NCI-H226 (cell line): ENCODE measurements around the gene SPNS2.

ENCODE experiments used
- DNase-seq: peaks from one replicate; pipeline ENCODE4 v3.0.0-alpha.2; 2015

SPNS2 gene

DNA sequence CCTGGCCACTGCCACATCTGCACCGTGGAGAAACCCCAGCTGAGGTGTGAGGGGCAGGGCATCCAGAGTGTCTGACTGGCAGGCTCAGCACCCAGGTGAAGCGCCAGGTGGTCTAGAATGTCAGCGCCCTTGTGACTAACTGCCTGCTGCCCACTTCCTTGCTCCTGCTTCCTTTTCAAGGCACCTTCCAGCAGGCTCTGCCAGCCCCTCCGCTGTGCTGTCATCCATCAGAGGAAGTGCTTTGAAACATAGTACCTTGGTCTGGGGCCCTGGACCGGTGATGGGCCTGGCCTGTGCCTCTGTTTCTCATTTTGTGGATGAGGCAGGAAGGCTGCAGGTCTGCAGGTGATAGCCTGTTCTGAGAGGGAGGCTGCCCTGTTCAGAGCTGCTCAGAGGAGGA lies 5.5 kb downstream of the SPNS2 start:
- no peak for DNase-seq

GRCh38 chr17:4505187-4505586 lies 6.5 kb downstream of the SPNS2 start:
- no peak for DNase-seq

GRCh38 chr17:4506175-4506813 lies 7.6 kb downstream of the SPNS2 start:
- DNase-seq, result no peak

- no peak for DNase-seq
These were observed 8.2 kb downstream of the SPNS2 start for GRCh38 chr17:4506892-4507291.

DNA sequence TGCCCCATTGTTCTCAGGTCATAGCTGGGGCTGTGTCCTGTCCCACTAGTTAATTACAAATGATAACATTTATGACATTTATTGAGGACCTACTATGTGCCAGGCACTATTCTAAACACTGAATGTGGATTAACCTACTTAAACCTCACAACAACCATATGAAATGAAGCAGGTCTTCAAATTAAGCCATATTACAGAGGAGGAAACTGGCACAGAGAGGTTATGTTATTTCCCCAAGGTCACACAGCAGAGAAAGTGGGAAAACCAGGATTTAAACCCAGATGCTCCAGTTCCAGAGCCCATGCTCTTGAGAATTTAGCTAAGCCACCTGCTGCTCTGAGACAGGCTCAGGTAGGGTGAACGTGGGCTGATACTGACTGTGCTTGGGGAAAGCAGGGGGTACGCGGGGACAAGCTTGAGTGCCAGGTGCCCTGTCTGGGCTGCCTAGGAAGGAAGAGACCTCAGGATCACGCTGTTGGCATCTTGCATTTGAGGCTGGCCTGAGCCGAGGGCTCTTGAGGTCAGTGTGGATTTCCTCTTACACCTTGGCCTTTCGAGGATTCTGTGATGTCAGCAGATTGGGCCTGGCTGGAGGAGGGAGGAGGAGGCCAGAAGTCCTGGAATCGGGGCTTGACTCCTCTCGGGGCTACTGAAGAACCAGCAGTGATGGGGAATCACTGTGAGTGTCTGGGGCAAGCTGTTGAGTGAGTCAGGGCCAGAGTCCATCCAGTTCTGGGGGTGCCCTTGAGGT lies 8.9 kb downstream of the SPNS2 start:
- no peak for DNase-seq

GRCh38 chr17:4508207-4508606 lies 9.5 kb downstream of the SPNS2 start:
- DNase-seq, result no peak

- DNase-seq, result no peak
These were observed 10.7 kb downstream of the SPNS2 start for GRCh38 chr17:4509401-4509800.

DNA sequence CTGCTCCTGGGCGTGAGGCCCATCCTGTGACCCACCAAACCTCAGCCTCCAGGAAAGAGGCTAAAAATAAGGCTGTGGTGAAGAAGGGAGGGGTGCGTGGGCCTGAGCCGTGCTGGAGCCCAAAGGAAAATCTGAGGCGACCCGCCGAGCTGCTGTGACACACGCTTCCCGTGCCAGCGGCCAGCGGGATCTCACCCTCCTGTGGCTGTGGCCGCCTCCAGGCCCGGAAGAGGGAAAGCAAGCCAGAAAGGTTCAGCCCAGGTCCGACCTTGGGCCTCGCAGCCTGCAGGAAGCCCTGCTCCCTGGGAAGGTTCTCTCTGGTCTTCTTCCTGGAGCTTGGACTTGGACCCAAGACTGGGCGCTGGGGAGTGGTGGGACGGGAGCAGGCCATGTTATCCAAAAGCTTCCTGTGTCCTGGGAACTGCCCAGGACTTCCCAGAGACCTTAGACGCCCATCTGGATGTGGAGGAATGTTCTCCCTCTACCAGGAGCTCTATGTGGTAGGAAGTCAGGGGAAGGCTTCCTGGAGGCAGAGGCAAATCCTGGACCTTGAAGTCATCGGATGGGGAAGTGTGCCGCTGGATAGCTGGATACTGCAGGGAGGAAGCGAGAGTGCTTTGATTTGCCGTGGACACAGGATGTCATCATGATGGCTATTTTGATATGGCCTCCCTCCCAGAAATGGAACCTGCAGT lies 11.4 kb downstream of the SPNS2 start:
- no peak for DNase-seq

- DNase-seq, result no peak
These were observed 11.9 kb downstream of the SPNS2 start for GRCh38 chr17:4510618-4510941.

DNA sequence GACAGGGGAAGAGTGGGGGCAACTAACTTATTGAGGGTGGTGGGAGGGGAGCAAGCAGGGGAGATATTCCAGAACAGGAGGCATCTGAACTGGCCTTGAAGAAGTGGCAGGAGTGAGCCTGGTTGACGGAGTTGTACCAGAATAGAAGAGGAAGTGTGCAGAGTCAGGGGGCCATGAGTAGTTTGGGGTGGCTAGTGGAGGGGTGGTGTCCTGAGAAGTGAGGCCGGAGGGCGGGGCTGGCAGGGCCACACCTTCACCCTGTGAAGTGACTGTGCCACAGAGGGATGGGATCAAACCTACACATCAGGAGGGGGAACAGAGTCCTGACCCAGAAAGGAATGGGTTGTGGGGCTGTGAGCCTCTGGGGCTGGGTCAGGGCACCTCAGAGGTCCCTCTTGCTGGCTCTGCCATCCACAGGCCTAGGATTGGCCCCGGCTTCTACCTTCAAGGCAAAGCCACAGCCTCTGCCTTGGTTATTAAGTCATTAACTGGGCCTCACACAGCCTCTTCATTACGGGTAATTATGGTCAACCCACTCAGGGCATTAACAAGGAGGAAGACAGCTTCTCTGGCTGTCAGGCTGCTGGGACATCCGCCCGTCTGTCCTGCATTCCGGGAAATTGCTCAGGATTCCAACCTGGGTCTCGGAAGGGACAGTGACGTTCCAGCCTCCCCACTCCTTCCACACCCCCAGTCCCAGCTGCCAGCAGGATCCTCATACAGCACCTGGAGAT lies 12.7 kb downstream of the SPNS2 start:
- DNase-seq, result no peak

DNA sequence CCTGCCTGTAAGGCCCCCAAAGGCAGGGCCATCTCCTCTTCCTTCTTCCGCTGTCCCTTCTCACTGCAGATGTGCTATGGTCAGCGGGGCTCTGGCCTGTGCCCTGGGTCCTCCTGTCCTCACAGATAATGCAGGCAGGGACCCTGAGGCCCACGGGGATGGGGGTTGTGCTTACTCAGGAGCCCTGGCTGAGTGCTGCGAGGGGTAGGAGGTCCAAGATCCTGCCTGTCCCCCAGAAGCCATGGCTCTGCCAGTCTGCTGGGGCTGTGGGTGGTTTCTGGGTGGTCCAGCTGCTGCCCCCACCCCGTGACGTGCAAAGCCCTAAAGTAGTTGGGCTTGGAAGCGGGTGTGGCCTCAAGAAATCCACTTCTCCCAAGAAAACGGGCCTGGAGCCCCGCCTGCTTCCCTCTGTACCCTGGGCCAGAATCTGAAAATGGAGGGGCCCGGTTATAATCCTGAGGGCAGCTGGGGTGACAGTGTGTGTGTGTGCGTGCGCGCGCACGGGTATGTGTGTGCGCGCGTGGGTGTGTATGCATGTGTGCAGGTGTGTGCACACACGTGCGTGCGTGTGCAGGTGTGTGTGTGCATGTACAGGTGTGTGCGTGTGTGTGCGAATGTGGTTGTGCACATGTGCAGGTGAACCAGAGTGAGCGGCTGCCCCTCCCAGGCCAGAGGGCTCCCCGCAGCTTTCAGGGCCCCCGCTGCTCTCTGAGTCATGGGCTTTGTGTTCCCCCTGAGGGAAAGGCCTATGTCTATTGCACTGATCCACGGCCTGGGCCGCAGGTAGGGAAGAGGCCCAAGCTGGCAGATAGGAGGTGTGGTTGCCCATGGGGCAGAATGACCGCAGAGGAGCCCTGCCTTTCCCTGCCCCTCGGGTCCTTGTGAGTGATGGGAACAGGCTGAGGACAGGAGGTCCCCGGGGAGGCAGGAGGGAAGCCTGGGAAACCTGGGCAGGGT lies 13.8 kb downstream of the SPNS2 start:
- no peak for DNase-seq

DNA sequence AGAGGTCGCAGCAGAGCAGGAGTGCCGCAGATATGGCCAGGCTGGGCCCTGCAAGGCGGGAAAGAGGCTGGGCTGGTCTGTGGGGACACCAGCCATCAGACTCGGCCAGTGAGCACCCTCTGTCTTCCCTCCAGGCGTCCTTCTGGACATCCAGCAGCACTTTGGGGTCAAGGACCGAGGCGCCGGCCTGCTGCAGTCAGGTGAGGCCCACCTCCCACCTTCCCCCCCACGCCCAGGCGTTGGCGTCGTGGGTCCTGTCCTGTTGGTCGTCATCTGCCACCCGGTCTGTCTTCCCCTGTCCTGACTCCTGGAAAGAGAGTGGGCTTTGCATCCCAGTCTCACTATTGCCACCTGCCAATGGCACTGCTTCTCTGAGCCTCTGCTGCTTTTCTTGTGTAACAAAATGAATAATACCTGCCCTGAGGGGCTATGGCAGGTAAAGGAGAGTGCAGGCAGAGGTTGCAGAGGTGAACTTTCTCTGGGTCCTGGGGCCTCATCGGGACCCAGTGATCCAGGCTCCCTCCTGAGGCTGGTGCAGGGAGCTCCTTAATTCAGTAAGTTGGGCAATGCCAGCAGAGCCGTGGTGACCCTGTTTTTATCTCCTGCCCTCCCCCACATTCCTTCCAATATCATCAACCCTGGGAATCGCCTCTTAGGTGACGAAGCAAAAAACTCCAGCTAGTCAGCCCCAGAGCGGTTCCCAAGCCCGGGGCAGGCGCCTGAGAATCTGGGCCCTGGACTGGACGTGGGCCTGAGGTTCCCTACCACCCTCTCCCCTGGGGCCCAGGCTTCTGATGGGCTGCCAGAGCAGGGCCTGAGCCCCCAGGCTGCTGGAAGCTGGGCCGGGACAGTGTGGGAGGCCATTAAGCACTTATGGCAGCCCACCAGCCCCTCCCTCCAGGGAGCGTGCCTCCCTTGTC lies 14.7 kb downstream of the SPNS2 start:
- peak; percentile 25 for DNase-seq

GRCh38 chr17:4514206-4514605 lies 15.5 kb downstream of the SPNS2 start:
- no peak for DNase-seq

GRCh38 chr17:4514779-4515178 lies 16.1 kb downstream of the SPNS2 start:
- no peak for DNase-seq

DNA sequence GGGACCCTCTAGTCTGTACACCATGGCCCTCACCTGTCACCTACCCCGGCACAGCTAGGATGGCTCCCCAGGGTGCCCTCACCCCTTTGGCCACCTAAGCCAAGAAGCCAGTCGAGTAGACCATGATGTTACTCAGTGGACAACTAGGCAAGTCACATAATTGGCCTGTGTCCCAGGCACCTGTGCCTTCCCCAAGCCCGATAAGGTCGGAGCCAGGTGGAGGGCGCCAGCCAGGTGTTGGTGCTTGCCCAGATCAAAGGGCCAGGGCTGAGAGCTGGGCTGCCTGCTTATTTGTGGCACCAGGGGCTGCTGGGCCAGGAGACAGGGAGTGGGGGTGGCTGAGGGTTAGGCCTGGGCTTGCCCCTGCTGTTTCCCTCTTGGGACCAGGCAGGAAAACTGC lies 16.8 kb downstream of the SPNS2 start:
- no peak for DNase-seq

DNA sequence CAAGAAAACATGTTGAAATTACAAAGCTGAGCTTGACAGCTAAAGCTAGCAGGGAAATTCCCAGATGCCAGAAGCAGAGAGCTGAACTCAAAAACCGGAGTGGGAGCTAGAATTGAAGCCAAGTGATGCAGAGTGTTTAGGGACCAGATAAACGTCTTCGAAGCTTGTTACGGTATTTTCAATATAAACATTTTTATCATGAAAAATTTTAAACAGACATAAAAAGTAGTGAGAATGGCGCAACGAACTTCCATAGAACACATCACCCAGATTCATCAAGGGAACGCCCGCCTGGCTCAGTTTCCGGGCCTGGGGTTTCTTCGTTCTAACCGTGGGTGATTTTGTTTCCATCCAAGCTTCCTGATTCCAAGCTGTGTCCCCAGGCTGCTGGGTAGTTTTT lies 18.1 kb downstream of the SPNS2 start:
- DNase-seq, result no peak

DNA sequence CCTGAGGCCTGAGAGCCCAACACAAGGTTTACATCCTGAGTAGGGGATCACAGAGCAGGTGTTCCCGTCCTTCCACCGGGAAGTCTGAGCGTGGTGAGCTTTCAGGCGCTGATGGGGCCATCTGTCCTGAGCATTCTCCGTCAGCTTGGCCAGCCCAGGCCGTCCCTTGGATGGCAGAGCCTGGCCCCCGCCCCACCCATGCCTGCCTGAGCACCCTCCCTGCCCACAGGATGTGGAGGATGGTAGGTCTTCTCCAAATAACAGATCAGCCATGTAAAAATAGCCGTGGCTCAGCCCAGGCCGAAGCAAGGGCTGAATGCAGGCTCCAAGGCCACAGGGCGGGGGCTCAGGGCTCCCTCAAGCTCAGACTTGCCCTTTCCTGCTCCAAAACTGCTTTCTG lies 20.2 kb downstream of the SPNS2 start:
- DNase-seq, result no peak

DNA sequence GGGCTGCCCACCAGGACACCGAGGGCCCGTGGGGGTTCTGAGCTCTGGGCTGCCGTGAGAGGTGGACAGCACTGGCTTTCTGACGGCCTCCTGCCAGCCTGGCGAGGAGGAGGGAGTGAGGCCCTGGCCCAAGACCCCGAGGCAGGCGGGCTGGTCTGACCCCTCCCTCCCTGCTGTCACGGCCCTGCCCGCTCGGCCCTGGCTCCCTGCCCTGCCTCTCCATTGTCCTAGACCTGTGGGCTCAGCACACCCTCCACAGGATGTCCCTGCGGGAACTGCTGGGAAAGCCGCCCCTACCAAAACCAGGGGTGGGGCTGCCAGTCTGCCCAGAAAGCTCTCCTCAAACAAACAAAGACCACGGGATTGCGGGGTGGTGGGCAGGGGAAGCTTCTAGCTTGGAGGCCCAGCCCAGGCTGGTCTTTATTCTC lies 20.7 kb downstream of the SPNS2 start:
- no peak for DNase-seq

GRCh38 chr17:4520060-4520893 lies 21.6 kb downstream of the SPNS2 start:
- no peak for DNase-seq

- DNase-seq, result peak; percentile 85
These were observed 22.4 kb downstream of the SPNS2 start for GRCh38 chr17:4520894-4521600.
